Measurements from ENCODE around the gene HSD17B4. TPM values are rescaled to one million over a fixed set of nuclear protein-coding genes. Genes with fewer than 3 reads are reported as not detected.

HSD17B4 gene
- total RNA-seq, 1 donor from 2014 or later: 98.4 TPM

- Mint-ChIP-seq H3K27me3 (ENCODE audit: low read depth) (no peaks in the 10 kb centered on the region), H3K36me3 (ENCODE audit: low read depth) (peaks cover 9% of the 10 kb centered on the region), H3K27ac (ENCODE audit: unreplicated experiment) (no peak overlapping the region), H3K4me3 (ENCODE audit: unreplicated experiment) (no peak overlapping the region), H3K4me1 (ENCODE audit: low read depth) (peaks cover 15% of the 10 kb centered on the region), H3K9me3 (ENCODE audit: low read depth) (no peaks in the 10 kb centered on the region)
- no peak for TF ChIP-seq CTCF (IDR thresholded peaks at IDR 0.05)
- DNase-seq (ENCODE audit: low spot score): no peak
Measured at GRCh38 chr5:119527351-119527750, 75.1 kb downstream of the HSD17B4 start.

GRCh38 chr5:119529811-119530210 is 77.5 kb downstream of the HSD17B4 start:
- no peak for TF ChIP-seq CTCF (IDR thresholded peaks at IDR 0.05)
- H3K4me1 Mint-ChIP-seq (ENCODE audit: low read depth): peaks cover 15% of the 10 kb centered on the region
- no peak overlapping the region for H3K4me3 Mint-ChIP-seq (ENCODE audit: unreplicated experiment)
- H3K9me3 Mint-ChIP-seq (ENCODE audit: low read depth): no peaks in the 10 kb centered on the region
- H3K27ac Mint-ChIP-seq (ENCODE audit: unreplicated experiment): no peak overlapping the region
- no peak for DNase-seq (ENCODE audit: low spot score)
- no peaks in the 10 kb centered on the region for H3K27me3 Mint-ChIP-seq (ENCODE audit: low read depth)
- peaks cover 17% of the 10 kb centered on the region for H3K36me3 Mint-ChIP-seq (ENCODE audit: low read depth)

- no peaks in the 10 kb centered on the region for H3K27me3 Mint-ChIP-seq (ENCODE audit: low read depth)
- no peak overlapping the region for H3K4me3 Mint-ChIP-seq (ENCODE audit: unreplicated experiment)
- DNase-seq (ENCODE audit: low spot score): no peak
- no peak for TF ChIP-seq CTCF (IDR thresholded peaks at IDR 0.05)
- peaks cover 23% of the 10 kb centered on the region for H3K36me3 Mint-ChIP-seq (ENCODE audit: low read depth)
- H3K4me1 Mint-ChIP-seq (ENCODE audit: low read depth): peaks cover 4% of the 10 kb centered on the region
- no peak overlapping the region for H3K27ac Mint-ChIP-seq (ENCODE audit: unreplicated experiment)
- H3K9me3 Mint-ChIP-seq (ENCODE audit: low read depth): no peaks in the 10 kb centered on the region
Measured at GRCh38 chr5:119532637-119533036, 80.3 kb downstream of the HSD17B4 start.

- H3K27me3 Mint-ChIP-seq (ENCODE audit: low read depth): no peaks in the 10 kb centered on the region
- no peak overlapping the region for H3K27ac Mint-ChIP-seq (ENCODE audit: unreplicated experiment)
- H3K4me3 Mint-ChIP-seq (ENCODE audit: unreplicated experiment): no peak overlapping the region
- peaks cover 41% of the 10 kb centered on the region for H3K36me3 Mint-ChIP-seq (ENCODE audit: low read depth)
- H3K9me3 Mint-ChIP-seq (ENCODE audit: low read depth): no peaks in the 10 kb centered on the region
- TF ChIP-seq CTCF (IDR thresholded peaks at IDR 0.05): no peak
- H3K4me1 Mint-ChIP-seq (ENCODE audit: low read depth): no peaks in the 10 kb centered on the region
- no peak for DNase-seq (ENCODE audit: low spot score)
Measured at GRCh38 chr5:119537704-119538103, 85.4 kb downstream of the HSD17B4 start.

- H3K27me3 Mint-ChIP-seq (ENCODE audit: low read depth): no peaks in the 10 kb centered on the region
- no peak overlapping the region for H3K27ac Mint-ChIP-seq (ENCODE audit: unreplicated experiment)
- no peak overlapping the region for H3K4me3 Mint-ChIP-seq (ENCODE audit: unreplicated experiment)
- no peak for TF ChIP-seq CTCF (IDR thresholded peaks at IDR 0.05)
- no peaks in the 10 kb centered on the region for H3K4me1 Mint-ChIP-seq (ENCODE audit: low read depth)
- no peak for DNase-seq (ENCODE audit: low spot score)
- no peaks in the 10 kb centered on the region for H3K9me3 Mint-ChIP-seq (ENCODE audit: low read depth)
- peaks cover 37% of the 10 kb centered on the region for H3K36me3 Mint-ChIP-seq (ENCODE audit: low read depth)
Measured at GRCh38 chr5:119541716-119542115, 89.4 kb downstream of the HSD17B4 start.

All from chondrocyte (in vitro differentiated cells).